Fibroblast of peridontal ligament (primary cell): Measurements from ENCODE around the gene FIGN.

ENCODE experiments used
- DNase-seq: peaks from one replicate; pipeline ENCODE4 v3.0.0-alpha.2; 2010; ENCODE audit errors: extremely low read depth

Gene FIGN

DNA sequence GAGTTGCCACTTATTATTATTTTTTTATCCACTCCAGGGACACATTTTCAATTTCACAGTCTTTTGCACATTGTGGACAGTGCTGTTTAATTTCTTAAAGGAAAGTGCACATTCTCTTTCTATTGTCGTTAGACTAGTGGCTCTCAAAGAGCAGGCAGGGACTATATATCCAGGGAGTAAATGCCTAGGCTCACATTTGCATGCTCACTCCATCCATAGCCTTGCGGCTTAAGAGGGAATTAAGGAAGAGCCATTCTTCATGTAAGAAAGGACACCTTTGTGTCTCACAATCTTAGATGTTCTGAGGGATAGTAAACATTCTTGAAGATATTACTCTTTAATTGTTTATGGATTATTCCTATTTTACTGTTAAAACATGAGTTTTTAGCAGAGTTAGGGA lies 70.8 kb downstream of the FIGN start:
- DNase-seq, result no peak

DNA sequence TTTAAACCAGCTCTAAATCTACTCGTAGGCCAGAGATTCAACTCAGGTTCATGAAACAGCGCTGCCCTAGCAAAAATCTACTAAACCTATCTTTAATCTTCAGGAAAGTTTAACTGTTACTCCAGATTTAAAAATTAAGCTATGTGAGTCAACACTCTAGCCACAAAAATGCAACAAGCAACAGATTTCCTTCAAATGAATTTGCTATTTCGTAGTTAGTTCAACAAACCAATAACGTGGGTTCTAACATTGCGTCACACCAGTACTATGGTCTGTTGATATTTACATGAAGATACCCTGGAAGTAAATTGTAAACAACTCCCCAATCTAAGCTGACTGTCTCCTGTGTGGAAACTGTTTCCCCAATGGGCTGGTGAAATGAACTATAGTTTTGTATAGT lies 71.2 kb downstream of the FIGN start:
- peak; percentile 87 for DNase-seq

DNA sequence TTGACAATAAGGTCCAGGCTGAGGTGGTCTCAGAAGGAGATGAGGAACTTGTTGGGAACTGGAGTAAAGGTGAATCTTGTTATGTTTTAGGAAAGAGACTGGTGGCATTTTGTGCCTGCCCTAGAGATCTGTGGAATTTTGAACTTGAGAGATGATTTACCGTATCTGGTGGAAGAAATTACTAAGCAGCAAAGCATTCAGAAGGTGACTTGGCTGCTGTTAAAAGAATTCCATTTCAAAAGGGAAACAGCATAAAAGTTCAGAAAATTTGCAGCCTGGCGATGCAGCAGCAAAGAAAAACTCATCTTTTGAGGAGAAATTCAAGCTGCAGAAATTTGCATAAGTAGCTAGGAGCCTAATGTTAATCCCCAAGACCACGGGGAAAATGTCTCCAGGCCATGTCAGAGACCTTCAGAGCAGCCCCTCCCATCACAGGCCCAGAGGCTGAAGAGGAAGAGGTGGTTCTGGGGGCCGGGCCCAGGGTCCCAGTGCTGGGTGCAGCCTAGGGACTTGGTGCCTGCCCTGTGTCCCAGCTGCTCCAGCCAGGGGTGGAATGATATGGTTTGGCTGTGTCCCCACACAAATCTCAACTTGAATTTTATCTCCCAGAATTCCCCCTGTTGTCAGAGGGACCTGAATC lies 73.5 kb downstream of the FIGN start:
- no peak for DNase-seq

DNA sequence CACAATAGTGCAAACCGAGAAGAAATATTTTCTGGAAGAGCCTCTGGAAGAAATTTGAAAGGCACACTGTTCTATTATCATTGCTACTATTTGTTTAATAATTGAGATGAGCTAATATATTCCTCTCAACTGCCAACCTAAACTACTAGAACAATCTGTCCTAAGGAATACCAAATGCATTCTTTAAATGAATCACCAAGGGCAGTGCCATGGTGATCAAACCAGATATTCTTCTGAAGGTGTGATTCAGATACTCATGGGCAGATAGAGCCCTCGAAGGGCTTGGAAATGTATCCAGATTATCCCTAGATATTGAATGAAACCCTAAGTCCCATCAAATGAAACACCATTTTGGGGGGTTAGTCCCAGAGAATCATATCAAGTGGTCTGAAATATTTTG lies 76.6 kb downstream of the FIGN start:
- DNase-seq, result no peak

DNA sequence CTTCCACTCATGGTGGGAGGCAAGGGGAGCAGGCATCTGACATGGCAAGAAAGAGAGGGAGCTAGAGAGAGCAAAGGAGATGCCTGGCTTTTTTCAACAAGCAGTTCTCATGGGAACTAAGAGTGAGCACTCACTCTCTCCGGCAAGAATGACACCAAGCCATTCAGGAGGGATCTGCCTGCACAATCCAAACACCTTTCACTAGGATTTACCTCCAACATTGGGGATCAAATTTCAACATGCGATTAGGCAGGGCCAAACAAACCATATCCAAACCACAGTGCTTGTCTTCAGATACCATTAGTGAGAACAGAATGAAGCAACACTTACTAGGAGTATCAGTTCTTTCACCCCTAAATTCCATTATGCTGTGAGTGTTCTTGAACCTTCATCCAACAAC lies 77.3 kb downstream of the FIGN start:
- DNase-seq, result no peak

DNA sequence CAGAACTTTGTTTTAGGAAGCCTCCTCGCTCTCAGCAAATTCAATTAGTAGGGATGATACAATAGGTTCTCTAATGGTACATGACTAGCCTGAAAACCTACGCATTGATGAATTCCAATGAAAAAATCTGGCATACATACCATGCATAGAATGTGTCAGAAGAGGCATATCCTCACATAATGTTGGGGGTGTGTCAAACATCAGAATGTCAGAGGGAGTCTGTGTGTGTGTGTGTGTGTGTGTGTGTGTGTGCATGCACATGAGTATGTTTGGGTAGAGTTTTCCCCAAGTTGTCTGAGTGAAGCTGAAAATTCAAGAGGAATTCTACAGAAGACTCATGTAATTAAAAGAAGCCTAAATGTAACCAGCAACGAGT lies 78.5 kb downstream of the FIGN start:
- DNase-seq, result no peak

DNA sequence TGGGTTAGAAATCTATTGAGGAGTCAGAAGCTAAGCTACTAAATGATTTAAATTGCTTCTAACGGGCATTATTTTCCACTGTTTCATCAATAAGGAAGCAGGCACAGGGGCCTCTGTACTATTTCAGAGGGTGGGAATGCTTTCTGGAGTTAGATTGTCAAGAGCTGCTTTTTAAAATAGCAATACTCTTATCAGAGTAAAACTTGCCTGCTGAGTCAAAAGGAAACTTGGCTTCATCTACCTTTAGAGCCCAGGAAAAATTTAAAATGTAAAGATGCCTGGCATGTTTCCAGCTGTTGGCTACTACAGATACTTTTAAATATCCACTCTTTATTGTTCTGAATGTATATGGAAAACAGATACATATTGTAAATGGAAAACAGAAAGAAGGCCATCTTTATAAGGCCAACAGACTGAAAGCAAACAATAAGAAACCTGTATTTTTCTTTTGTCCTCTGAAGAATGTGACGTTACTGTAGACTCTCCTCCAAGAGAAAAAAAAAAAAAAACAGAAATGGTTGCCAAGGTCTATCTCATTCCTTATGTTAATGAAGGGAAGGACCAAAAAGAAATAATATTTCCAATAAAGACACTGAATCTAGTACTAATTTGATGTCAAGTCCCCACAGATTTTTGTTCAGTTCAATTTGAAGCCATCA lies 79.1 kb downstream of the FIGN start:
- no peak for DNase-seq

DNA sequence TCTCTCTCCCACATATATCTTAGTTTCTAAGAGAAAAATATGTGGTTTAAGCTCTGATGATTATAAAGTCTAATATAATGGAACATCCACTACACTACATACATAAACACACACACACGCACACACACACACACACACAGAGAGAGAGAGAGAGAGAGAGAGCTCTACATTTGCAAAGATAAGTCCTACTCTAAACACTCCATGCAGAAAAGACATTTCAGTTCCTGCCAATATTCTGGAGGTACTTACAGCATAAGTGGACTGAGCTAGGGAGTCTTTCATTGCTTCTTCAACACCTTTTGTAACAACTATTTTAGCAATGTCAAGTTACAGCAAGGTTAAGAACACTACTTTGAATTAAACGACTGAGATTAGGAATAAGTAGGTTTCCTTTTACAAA lies 80.1 kb downstream of the FIGN start:
- no peak for DNase-seq

DNA sequence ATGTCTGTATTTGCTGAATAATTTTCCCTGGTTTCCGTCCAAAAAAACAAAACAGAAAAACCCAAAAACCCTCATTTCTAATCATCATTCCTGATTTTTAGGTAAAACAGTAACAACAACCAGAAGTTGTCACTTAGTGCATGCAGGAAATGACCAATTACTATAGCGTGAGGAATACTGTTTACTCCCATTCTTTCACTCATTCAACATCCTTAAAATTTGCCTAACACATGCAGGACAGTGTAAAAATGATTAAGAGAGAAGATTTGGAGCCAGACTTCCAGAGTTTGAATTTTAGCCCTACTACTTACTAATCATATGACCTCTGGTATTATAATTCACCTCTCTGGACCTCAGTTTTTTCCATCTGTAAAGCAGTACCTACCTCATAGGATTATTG lies 83.1 kb downstream of the FIGN start:
- DNase-seq, result no peak

DNA sequence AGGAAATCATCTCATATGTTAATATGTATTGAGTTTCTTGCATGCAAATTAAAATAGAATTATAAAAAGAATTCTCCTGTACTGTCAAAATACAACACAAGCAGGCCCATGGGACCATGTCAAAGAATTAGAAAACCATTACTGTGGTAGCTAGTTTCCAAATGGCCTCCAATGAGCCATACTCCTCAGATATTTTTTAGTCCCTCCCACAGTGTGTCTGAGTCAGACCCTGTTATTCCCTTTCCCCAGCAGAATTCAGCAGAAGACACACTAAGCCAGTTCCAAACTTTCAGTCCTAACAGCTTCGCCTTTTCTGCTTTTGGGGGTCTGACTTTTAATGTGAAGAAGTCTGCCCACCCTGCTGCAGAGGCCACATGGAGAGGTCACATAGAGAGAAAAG lies 86.7 kb downstream of the FIGN start:
- DNase-seq, result peak; percentile 16

DNA sequence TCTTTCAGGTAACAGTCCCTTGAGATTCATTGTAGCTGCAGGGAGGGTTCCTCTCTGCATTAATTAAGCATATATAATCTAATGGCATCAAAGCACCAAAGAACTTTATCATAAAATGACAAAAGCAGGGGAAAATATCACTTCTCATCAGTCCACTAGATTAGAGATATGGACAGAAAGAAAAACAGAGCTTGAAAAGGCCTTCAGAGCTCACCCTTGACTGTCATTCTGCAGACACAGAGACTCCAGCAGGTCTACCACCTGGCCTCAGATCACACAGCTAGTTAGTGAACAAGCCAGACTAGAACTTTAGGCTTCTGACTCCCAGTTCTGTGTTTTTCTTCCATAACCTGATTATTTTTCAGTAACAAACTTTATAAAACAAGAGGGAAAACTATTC lies 88.5 kb downstream of the FIGN start:
- no peak for DNase-seq

DNA sequence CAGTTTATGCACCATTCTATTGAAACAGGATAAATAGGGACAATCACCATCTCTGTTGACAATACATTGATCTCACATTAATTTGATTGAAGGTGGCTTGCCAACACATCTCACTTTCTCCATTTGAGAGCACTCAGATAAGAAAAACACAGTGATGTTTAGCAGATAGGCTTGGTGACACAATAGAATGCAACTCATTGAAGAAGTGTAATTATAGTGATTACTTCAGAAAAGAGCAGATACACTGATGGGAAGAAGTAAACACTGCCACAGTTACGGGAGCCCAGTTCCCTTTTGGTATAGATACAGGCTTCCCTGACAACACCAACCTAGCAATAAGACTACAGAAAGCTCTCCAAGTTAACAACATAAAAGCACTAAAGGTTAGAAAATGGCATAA lies 89.1 kb downstream of the FIGN start:
- DNase-seq, result no peak

DNA sequence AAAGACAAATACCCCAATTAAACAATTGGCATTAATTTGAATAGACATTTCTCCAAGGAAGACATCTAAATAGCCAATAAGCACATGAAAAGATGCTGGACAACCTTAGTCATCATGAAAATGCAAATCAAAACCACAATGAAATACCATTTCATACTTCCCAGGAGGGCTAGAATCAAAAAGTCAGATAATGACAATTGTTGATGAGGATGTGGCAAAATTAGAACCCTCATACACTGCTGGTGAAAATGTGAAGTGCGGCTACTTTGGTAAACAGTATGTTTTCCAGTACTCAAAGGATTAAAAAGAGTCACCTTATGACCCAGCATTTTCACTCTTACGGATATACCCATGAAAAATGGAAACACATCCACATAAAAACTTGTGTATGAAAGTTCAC lies 91.6 kb downstream of the FIGN start:
- no peak for DNase-seq

DNA sequence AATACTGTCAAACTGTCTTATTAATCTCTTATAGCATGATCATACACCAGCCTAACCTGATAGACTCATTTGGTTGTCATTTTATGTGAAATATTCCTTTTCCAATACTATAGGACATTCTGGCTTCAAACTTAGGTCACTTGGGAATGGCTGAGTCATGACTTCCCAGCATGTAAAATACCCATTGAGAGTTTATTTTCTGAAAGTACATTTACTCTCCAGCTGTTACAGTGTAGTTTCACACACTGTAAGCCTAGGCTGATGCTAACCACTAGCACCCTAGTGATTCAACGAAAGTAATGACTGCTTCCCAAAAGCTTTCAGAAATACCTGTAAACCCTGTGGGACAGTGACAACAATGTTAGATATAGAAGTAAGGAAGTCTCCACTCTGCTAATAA lies 93.8 kb downstream of the FIGN start:
- peak; percentile 73 for DNase-seq

DNA sequence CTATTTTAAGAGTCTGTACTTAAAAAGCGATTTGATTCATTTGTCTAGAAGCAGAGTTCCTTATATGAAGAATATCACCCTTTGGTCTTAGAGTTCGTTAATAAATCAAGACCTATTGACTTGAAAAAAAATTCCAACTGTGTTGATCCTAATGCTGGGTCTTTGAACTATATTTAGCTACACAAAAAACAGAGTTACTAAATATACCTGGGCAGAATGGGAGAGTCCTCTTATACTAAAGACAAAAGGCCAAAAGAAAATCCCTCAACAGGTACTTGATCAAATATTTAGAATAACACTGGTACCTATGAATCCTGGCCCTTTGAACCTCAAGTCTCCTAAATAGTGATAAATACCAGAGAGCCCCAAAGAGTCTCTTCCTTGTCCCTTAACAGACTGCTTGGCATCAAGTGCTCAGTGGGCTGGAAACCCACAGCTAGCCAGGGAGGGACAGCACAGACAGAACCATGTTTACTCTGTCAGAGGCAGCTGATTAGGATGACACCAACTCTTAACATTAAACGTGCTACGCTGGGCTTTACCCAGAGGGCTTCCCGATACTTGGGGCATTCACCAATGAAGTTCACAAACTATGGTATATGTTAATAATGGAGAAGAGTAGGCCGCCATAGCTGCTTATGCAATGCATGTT lies 95.1 kb downstream of the FIGN start:
- no peak for DNase-seq

DNA sequence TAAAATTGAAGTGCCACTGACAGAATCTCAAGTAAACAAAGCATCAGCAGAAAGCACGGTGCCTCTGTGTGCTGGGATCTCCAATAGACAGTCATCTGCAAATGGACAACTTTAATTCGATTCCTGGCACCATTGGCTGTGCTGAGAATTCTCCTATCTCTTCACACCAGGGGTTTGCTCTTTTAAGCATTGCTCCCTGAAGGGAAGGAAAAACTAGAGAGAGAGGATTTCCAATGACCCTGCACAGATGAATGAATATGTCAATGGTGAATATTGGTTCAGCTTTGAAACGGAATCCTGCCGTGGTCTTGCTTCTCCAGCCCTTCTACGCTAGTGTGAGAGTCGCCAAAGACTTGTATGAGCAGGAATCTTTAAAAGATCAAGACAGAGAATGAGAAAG lies 97.9 kb downstream of the FIGN start:
- no peak for DNase-seq

DNA sequence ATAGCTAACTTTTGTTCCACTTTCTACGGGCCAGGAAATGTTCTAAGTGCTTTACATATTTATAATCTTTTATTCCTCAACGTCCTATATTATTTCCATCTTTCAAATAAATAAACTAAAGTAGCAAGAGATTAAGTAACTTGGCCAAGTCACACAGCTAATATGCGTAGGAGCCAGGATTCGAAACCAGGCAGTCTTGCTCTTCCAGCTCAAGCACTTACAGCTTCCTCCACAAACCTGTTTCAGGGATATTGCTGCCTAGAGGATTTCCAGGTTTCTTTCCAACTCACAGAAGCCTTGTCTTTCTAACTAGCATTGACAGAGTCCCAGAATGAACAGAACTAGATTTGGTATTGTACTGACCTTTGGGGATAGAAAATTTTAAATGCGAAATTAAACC lies 102.5 kb downstream of the FIGN start:
- no peak for DNase-seq

DNA sequence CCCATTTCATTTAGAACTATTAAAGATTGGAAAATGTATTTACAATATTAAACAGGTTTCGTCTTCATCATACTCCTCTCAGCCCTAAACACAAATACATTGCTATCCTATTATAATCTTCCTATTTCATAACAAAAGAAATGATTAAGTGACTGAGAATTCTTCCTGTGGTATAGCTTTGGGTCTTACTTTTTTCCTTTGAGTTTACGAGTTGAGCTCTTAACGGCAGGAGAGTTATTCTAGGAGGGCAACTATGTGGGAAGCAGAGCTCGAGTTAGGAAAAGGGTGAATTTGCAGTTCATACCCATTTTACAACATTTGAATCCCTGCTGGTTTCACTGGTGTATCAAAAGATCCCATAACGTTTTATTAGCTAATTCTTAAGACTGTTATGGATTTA lies 105.0 kb downstream of the FIGN start:
- no peak for DNase-seq

DNA sequence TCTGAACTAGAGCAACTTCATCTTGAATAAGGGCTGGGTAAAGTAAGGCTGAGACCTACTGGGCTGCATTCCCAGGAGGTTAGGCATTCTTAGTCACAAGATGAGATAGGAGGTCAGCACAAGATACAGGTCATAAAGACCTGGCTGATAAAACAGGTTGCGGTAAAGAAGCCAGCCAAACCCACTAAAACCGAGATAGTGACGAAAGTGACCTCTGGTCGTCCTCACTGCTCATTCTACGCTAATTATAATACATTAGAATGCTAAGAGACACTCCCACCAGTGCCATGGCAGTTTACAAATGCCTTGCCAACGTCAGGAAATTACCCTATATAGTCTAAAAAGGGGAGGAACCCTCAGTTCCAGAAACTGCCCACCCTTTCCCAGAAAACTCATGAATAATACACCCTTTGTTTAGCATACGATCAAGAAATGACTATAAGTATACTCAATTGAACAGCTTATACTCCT lies 109.1 kb downstream of the FIGN start:
- no peak for DNase-seq

DNA sequence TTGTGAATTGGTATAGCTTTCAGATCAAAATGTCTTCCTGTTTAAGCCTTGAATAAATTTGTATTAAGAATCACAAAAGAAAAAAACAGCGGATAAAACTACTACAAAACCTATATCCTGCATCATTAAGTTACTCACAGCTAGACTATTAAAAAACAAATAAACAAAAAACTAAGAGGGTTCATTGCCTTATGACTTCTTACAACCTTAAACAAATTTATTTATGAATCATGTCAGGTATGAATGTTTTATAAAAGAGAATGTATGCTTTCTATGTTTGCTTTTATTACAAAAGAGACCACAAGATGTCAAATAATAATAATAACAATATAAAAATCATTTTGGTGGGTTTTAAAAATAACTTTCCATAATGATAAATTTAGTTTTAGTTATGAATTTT lies 109.6 kb downstream of the FIGN start:
- DNase-seq, result no peak

DNA sequence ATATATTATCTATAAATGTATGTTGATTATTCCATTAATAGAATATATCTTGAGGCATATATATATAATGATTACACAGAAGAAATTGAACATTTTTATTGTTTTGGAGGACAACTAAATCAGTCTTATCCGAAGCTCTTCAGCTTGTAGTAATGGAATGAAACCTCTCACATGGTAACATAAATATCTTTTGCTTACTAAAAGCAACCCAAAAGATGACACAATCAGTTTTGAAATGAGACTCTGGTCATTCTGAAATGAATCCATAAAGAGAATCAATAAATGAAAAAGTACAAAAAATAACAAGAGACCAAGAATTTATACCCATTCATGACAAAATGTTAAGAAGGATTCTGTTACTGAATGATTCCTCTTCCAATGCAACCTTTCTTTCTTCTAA lies 110.2 kb downstream of the FIGN start:
- no peak for DNase-seq

DNA sequence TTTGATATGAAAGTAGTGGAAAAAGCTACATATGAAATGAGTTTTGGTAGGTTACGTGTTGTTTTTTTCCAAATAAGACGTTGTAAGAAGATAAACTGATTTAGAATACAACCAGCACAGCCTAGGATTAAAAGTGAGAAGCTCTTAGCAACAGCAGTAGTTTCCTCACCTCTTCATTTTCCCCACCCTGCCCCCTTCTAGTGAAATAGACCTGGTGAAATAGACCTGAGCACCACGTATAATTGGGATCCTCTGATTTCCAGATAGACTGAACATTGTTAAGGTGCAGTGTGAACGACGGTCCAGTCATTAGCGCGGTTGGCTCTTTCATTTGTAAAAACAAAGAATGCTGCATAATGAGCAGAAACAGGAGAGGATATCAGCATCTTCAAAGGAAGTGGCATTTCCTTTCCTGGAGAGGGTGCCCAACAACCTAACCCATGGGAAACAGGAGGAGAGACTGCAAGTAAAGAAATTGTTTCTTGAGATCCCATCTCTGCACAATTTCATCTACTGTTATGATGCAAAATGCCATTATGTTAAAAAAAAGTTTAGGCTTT lies 114.3 kb downstream of the FIGN start:
- DNase-seq, result no peak

DNA sequence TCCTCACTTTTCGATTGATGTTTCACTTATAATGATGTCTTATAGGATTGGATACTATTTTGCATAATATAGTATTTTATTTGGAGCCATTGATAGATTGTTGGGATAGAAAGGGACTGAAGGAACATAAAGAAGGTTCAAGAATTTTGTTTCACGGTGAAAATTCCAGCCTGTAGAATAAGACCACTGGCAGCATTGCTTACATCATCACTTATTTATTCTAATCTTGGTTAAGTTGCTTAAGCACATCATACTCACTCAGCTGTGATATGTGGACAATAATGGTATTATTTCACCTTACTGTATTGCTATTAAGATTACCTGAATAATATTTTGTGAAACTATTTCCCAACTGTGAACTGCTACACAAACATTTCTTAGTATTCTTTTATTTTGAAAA lies 118.3 kb downstream of the FIGN start:
- DNase-seq, result no peak
